ENCODE measurements around the gene SLC12A7.

DNA sequence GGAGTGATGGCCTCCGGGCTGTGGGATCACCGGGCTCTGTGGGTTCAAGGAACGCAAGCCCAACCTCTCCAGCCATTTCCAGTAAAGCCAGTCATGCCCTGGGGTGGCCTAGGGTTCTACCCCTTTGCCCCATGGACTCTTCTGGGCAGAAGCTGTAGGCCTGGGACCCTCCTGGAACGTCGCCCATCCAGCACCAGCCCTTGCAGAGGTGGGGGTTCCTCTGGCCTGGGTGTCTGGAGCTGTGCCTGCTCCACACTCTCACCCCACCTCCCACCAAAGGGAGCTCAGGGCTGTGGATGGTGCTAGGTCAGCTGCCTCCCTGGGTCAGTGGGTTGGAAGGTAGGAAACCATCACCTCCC is 1.4 kb upstream of the SLC12A7 start:
- TF ChIP-seq POLR2A (IDR thresholded peaks at IDR 0.05): no peak
- TF ChIP-seq CTCF (IDR thresholded peaks at IDR 0.05): no peak
